NCI-H2171 (cell line): Measurements from ENCODE around the gene MAPK6.
A peak's percentile ranks its signal among the peaks of the same experiment; 100 is the strongest.
"Not testable (repeated sequence)": the region's sequence is repeated elsewhere in the genome, so short reads cannot be mapped to it uniquely, and the experiment has no call there.

ENCODE experiments used
- DNase-seq: peaks from one replicate; lab custom pipeline; 2025; lab: John Stamatoyannopoulos, UW

MAPK6 gene

DNA sequence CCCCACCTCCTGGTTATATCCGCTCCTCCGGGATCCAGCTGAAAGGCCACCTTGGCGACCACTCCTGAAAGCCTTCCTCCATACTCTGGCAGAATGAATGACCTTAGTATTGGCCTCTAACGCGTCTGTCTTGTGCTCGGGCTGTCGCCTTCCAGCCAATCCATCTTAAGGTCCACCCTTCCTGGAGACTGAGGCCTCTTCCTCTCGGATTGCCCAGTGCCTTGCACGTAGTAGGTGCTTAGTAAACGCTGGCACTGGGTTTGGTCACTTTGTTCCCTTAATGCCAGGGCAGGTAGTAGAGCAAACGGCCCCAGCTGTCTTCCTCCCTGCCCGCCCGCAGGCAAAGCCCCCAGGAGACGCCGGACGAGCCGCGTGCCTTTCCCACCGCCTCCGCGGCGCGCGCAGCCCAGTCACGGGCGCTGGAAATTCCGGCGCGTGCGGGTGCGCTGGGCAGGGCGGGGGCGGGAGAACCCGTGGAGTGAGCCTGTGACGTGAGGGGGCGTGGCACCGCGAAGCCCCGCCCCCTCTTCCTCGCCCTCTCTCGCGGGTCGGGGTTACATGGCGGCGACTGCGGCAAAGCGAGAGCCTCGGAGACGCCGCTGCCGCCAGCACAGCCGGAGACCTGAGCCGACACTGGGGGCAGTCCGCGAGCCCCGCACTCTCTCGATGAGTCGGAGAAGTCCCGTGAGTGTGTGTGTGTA is at the start of gene MAPK6:
Gene MAPK6 (plus strand): TSS at position 527 of the 701 bp plus-strand sequence. CDS start 27,242 bp downstream, outside the sequence.
- DNase-seq: peak; percentile 89

DNA sequence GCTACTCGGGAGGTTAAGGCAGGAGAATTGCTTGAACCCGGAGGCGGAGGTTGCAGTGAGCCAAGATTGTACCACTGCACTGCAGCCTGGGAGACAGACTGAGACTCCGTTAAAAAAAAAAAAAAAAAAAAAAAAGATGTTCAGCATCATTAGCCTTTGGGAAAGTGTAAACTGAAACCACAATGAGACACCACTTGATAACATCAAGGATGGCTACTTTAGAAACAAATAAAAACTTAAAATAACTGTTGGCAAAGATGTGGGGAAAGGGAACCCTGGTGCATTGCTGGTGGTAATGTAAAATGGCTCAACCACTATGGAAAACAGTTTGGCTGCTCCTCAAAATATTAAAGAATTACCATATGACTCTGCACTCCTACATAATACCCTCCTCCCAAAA is 49.3 kb upstream of the MAPK6 start:
- peak; percentile 3 for DNase-seq

DNA sequence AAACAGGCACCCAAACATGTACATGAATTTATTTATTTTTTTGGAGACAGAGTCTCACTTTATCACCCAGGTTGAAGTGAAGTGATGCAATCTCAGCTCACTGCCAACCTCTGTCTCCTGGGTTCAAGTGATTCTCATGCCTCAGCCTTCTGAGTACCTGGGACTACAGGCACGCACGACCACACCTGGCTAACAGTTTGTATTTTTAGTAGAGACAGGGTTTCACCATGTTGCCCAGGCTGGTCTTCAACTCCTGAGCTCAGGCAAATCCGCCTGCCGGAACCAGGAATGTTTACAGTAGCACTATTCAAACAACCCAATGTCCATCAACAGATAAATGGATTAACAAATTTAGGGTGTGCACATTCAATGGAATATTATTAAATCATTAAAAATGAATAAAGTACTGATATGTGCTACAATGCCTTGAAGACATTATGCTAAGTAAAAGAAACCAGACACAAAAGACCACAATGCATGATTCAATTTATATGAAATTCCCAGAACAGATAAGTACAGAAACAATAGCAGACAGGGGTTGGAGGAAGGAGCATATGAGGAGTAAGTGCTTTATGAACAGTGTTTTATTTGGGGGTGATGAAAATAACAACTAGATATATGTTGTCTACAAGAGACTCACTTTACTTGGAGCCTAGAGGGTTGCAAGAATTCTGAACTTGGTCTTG is 48.7 kb upstream of the MAPK6 start:
- no peak for DNase-seq

DNA sequence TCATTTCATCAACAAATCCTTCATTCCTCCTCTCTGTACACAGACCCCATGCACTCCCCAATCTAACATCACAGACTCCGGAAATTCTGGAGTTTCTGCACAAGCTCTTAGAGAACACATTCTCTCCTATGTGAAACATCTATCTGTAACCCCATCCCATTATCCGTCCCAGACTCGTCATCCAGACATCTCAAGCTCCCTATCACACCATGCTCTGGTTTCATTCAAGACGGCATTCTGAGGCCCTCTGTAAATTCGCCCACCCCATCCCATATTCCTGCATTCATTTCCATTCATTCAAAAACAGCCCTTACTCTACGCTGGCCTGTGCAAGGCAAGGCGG is 48.0 kb upstream of the MAPK6 start:
- no peak for DNase-seq

DNA sequence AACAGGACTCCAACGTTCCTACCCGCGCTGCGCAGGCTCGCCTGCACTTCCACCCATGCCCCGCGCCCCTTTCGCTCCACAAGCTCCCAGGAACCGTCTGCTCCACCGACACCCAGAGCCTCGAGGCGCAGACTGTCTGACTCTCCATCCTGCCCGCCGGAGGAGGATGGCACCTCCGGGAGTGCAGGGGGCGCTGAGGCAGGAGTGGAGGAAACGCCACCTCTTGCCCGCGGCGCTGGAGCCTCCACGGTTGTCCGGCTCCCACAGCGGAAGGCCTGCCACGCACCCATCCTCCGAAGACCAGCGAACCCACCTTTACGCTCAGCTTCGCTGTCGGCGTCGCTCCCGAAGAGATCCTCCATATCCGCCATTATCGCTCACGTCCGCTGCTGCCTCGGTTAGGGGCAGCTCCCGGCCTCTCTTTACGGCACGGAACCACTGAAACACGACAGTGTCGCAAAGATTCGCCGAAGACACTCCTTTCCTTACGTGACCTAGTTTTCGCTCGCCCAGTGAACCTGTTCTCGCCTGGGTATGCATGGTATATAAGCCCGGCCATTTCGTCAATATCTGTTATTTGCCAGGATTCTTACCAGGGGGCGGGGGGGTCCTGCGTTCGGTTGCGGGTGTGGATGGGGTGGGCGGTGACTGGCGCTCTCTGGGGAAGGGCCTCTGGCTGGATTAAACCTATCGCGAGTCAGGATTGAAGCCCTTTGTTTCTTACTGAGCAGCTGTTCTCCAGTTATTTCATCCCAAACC is 47.5 kb upstream of the MAPK6 start, which contains the start of gene LEO1:
Gene LEO1 (minus strand): TSS at position 404 of the 759 bp plus-strand sequence. CDS start 33 bp downstream, at position 371.
- peak; percentile 100 for DNase-seq

DNA sequence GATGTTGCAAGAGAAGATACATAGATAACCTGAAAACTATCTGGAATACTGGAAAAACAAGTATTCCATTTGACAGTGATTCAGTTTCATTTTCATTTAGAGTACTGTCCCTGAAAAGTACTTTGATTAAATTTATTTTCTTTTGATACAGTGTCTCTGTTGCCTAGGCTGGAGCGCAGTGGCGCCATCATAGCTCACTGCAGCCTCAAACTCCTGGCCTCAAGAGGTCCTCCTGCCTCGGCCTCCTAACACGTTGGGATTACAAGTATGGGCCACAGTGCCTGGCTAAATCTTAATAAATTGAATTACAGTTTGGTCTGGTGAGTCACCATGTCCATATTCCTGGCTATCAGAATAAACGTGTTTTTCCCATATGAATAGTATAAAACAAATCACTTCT is 45.8 kb upstream of the MAPK6 start:
- DNase-seq: no peak

DNA sequence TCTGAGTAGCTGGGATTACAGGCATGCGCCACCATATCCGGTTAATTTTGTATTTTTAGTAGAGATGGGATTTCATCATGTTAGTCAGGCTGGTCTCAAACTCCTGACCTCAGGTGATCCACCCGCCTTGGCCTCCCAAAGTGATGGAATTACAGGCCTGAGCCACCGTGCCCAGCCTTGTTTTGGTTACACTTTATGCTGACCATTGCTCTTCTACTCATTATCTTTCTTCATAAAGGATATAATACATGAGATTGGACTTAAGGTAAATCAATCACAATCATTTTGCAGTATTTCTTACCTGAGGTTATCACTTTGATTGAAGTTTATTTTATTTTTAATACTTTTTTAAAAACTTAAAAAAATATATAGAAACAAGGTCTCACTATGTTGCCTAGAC is 45.2 kb upstream of the MAPK6 start:
- no peak for DNase-seq

DNA sequence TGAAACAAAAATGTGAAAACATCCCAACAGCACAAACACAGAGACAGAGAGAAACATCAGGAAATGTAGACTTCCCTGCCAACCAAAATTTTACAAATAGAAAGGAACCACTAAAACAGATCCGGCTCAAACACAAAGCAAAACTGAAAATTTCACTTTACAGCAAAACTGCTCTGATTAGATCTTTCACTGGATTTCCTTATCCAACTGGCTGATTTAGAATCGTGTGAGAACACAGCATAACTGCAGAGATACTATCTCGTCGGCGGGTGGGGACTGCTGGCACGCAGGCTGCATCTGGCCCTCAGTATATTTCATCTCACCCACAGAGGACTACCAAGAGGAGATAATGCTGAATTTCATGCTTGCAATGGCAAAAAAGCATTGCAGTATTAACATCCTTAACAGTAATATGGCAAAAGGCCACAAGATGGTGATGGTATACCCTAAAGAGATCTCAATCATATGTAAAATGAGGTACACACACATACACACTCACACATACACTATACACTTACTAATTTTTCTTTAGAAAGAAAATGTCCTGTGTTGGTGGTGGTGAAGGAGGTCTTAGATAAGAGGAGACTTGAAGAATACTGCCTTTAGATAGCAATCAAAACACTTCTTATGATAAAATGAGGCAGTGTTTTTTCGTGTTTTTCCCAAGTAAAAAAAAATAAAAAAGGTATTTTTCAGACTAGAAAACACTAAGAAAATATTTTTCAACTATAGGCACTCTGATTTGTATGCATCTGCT is 36.8 kb upstream of the MAPK6 start:
- peak; percentile 59 for DNase-seq

DNA sequence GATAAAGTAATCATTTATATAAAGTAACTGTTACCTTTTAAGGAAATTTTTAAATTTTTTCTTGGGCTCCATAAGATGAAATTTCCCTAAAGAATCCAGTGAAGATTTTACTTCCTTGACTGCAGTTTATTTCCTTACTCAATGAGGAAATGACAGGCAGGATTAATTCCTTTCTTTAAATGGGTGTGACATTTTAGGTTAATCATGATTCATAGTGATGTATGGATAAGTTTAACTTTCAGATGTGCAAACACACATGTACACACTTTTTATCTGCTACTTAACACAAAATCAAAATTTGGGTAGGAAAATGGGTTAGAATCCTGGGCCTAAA is 36.3 kb upstream of the MAPK6 start:
- no peak for DNase-seq

DNA sequence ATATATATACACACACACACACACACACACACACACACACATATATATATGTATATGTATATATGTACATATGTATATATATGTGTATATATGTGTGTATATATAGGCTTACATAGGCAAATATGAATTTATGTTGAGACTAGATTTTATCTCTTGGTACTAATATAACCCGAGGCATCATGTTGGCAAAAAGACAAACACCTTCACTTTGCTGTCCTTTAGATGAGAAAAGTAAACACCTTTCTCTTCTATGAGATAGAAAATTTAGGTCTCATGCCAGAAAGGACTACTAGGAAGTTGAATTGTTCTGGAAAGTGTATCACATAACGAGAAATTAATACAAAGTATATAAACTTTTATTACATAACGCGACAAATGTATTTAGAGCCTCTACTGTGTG is 27.9 kb upstream of the MAPK6 start:
- DNase-seq: no peak

DNA sequence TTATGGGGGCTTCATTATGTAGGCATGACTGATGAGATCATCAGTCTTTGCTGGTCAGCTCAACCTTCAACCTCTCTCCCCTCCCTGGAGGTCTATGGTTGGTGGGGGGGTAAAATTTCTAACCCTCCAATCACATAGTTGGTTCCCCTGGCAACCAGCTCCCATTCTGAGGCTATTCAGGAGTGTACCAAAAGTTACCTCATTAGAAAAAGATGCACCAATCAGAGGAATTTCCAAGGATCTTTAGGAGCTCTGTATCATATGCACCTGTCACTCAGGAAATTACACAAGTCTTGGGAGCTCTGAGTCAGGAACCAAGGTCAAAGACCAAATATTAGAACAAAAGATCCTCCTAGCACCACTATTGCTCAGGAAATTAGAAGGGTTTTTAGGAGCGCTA is 26.1 kb upstream of the MAPK6 start:
- no peak for DNase-seq

DNA sequence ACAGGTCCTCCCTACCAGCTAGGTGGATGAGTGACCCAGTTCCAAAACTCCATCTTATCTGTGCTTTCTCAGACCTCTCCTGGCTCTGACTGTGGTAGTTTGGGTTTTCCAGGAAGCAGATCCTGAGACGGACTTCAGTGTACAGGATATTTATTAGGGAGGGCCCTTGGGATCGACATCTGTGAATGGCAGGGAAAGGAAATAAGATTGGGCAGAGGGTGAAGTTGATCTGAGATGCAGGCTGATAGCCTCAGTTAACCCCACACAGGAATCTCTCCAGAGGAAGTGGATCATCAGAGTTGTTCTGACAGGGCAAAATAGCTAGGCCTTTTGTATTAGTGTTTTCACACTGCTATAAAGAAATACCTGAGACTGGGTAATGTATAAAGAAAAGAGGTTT is 16.7 kb upstream of the MAPK6 start:
- DNase-seq: no peak

DNA sequence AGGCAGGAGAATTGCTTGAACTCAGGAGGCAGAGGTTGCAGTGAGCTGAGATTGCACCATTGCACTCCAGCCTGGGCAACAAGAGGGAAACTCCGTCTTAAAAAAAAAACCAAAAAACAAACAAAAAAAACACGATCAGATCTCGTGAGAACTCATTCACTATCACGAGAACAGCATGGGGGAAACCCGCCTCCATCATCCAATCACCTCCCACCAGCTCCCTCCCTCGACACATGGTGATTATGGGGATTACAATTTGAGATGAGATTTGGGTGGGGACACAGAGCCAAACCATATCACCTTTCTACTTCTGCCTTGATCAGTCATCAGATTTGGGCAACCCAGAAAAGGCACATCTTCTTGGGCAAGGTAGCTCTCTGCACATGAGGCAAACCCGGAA is 15.9 kb upstream of the MAPK6 start:
- not testable (repeated sequence) for DNase-seq

DNA sequence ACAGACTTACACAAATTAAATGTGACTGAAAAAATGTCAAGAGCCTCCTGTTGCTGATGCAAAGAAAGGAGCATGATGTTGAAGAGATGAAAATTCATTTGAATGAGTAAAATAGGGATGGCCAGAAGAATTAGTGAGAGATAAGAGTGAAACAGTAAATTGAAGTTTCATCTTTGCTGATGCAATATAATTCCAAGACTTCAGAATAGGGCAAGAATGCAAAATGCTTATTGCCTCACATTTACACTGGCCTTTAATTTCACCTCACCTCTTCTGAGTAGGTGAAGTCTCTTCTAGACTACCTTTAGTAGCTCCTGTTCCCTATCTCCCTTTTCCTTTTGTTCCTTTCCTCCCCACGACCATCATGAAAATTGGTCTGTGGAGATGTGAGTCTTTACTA is 15.3 kb upstream of the MAPK6 start:
- DNase-seq: no peak

DNA sequence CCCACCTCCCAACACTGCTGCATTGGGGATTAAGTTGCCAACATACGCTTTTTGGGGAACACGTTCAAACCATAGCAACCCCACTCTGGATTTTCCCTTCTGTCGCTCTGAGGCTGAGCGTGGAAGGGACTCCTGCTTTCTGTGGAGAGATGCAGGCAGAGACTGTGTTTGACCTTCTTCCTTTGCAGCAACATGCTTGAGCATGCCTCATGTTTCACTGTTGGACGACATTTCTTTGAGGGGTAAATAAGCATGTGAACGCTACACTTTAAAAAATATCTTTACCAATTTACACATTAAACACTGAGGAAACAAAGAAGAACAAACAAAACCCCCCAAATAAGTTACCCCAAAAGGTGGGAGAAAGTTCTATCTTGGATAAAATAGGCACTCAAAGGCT is 14.2 kb upstream of the MAPK6 start:
- no peak for DNase-seq

DNA sequence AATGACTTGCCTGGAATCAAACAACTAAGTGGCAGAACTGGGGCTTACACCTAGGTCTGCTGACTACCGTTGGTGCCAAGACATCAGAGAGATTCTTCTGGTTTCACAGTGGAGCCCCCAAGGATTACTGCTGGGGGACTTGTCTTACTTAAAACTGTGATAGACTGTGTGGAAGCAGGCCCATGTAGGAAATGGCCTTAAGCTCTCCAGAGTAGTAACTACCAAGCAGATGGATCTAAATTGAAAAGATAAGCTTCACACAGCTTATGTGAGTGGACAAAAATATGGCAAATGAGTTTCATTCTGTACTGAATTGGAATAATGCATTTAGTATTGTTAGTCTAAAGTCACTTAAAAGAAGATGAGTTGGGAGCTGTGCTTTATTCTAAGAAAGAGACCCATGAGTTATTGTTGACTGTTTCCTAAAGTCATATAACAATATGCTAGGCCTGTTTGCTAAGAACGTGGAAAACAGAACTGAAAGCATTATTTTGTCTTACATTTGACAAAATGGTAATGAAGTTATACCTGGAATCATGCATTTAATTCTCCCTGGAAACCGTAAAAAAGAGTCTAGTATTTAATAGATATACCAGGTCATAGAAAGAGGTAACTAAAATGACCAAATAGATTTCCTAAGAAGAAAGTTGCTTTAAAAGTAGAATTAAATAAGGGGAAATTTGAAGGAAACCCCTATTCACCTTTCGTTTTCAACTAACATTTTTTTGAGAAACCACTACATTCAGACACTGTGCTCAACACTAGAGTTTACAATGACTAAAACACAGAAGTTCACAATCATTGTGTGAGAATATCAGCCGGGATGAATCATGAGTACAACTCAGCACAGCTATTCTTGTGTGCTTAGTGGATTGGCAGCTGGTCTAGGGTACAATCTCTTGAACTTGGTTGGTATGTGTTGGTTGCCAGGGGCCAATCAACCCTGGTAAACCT is 13.0 kb upstream of the MAPK6 start:
- no peak for DNase-seq

DNA sequence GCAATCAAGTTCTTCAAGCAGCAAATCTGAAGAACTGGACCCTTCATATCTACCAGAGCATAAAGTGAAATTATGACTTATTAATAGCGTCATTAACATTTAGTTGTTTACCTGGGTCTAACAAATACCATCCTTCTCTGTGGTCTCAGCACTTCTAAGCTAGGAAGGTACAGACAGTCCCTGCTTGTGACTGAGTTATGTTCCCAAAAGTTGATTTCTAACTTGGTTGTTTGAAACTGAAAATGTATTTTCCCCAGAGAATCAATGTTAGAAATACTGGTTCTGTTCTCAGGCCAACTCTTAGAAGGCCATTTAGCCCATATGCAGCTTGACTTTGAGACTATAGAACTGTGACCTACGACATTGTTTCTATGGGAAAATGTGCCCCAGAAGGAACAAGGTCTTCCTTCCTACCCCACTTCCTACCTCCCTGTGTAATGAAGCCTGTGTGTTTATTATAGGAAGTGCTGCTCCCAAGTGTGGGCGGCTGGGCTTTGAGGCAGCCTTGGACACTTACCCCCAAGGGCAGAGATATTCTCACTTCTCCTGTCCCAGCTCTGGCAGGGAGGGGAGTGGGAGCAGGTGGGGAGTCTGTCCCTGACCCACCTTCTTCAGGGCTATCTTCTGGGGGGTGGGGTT is 12.2 kb upstream of the MAPK6 start:
- DNase-seq: no peak

DNA sequence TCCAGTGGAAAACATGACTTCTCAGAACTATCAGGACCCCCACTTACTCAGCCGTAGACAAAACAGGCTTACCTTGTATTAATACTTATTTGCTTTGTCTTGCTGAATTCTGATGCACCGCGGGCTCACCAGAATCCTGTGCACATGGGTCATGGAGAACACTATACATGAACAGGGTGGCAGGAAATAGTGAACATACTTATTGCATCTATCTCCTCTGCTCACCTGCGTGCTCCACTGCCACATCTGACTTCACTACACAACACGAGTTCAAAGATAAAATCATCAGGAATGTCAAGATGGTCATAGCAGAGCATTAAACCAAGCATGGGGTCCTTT is 10.7 kb upstream of the MAPK6 start:
- no peak for DNase-seq

DNA sequence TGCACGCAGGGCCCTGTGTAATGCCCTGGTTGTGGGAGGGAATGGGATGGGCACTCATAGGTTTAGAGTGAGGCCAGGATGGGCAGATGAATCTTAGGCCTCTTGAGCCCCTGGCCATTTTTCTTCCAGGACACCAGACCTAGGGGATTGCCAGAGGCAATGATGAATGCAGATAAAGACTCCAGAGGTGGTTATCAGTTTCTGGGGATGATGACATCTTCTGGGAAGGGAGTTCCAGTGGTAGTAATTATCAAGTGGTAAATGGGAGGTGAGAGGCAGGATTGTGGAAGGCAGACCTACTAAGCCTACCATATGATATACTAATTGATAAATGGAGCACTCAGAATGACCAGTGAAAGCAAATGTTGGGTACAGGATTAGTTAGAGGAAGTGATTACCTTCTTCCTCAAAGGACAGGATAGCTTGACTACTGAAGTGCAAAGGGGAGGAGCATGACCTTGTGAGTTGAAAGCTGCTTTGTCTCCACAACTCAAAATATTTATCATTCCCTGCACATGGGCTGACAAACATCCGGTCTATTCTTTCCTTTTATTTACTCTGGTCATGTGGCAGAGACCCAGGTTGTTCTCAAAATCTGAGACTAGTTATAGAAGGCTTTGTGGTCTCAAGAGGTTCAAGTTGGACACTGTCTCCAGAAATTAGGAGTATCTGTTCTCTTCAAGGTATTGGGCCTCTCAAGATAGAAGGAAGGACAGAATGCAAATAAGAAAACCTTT is 10.2 kb upstream of the MAPK6 start:
- DNase-seq: no peak
